M059J (cell line): ENCODE results near the gene LRRC75B. TPM values are rescaled to one million over a fixed set of nuclear protein-coding genes. Genes with fewer than 3 reads are reported as not detected.
"Not testable (repeated sequence)": the region's sequence is repeated elsewhere in the genome, so short reads cannot be mapped to it uniquely, and the experiment has no call there.

ENCODE experiments used
- DNase-seq: peaks from one replicate; pipeline ENCODE4 v3.0.0-alpha.2; 2012; ENCODE audit warnings: low read depth
- total RNA-seq: library from RNA; depleted of rRNA; stranded (reverse); fragments of >200 nt; shearing (Covaris generic); gene quantifications from 2 replicates; pipeline ENCODE4 v1.2.3, GENCODE V29; 2014

The LRRC75B gene
- total RNA-seq, 1 experiment from 2014 or later, result 0.47 TPM

GRCh38 chr22:24602105-24602749 lies 9.4 kb upstream of the LRRC75B start:
- DNase-seq, result not testable (repeated sequence)

GRCh38 chr22:24601217-24602104 lies 8.6 kb upstream of the LRRC75B start:
- peak; percentile 62 for DNase-seq

- not testable (repeated sequence) for DNase-seq
Observed at GRCh38 chr22:24599958-24600715, 7.3 kb upstream of the LRRC75B start.

GRCh38 chr22:24599514-24599913 lies 6.6 kb upstream of the LRRC75B start:
- no peak for DNase-seq

- not testable (repeated sequence) for DNase-seq
Observed at GRCh38 chr22:24597076-24597475, 4.2 kb upstream of the LRRC75B start.

- DNase-seq, result no peak
Observed at GRCh38 chr22:24595863-24596262, 3.0 kb upstream of the LRRC75B start.

- DNase-seq, result no peak
Observed at GRCh38 chr22:24595228-24595627, 2.4 kb upstream of the LRRC75B start.

- DNase-seq, result no peak
Observed at GRCh38 chr22:24594569-24595120, 1.8 kb upstream of the LRRC75B start.

- DNase-seq, result no peak
Observed at GRCh38 chr22:24593836-24594568, 1.1 kb upstream of the LRRC75B start.

GRCh38 chr22:24593559-24593835 lies 624 bp upstream of the LRRC75B start:
- DNase-seq, result not testable (repeated sequence)

- no peak for DNase-seq
Observed at GRCh38 chr22:24592058-24592850, 619 bp downstream of the LRRC75B start.

GRCh38 chr22:24591286-24591830 lies 1.5 kb downstream of the LRRC75B start:
- no peak for DNase-seq

GRCh38 chr22:24590596-24591173 lies 2.2 kb downstream of the LRRC75B start:
- no peak for DNase-seq

GRCh38 chr22:24589518-24590030 lies 3.3 kb downstream of the LRRC75B start:
- no peak for DNase-seq

- no peak for DNase-seq
Observed at GRCh38 chr22:24588757-24589481, 4.0 kb downstream of the LRRC75B start.

- DNase-seq, result no peak
Observed at GRCh38 chr22:24588381-24588756, 4.5 kb downstream of the LRRC75B start.

- no peak for DNase-seq
Observed at GRCh38 chr22:24587948-24588347, 4.9 kb downstream of the LRRC75B start.

- no peak for DNase-seq
Observed at GRCh38 chr22:24587251-24587650, 5.6 kb downstream of the LRRC75B start.

GRCh38 chr22:24585927-24586546 lies 6.8 kb downstream of the LRRC75B start:
- no peak for DNase-seq
